ENCODE data around the gene CST7.

The CST7 gene

DNA sequence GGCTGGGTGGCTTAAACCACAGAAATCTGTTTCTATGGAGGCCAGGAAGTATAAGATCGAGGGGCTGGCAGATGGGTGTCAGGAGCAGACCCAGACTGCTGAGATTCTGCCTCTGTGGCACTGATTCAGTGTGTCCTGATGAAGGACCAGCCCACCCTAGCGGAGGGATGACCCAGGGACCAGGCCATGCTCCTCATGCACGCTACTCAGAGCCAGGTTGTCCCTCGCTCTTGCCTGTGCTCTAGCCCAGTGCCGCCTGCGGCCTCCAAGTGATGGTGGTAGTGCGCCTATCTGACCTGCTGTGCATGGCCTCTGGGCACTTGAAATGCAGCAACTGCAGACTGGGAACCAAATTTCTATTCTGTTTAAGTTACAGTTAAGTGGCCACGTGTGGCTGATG, 56.6 kb downstream of the CST7 start:
- Mint-ChIP-seq H3K27me3 (ENCODE audit: low read depth, poor library complexity) (peaks cover 28% of the 10 kb centered on the region), H3K36me3 (ENCODE audit: low read depth) (no peaks in the 10 kb centered on the region), H3K4me1 (no peaks in the 10 kb centered on the region), H3K4me3 (no peak overlapping the region), H3K27ac (no peak overlapping the region), H3K9me3 (peaks cover 7% of the 10 kb centered on the region)
- TF ChIP-seq, protein P1, sequence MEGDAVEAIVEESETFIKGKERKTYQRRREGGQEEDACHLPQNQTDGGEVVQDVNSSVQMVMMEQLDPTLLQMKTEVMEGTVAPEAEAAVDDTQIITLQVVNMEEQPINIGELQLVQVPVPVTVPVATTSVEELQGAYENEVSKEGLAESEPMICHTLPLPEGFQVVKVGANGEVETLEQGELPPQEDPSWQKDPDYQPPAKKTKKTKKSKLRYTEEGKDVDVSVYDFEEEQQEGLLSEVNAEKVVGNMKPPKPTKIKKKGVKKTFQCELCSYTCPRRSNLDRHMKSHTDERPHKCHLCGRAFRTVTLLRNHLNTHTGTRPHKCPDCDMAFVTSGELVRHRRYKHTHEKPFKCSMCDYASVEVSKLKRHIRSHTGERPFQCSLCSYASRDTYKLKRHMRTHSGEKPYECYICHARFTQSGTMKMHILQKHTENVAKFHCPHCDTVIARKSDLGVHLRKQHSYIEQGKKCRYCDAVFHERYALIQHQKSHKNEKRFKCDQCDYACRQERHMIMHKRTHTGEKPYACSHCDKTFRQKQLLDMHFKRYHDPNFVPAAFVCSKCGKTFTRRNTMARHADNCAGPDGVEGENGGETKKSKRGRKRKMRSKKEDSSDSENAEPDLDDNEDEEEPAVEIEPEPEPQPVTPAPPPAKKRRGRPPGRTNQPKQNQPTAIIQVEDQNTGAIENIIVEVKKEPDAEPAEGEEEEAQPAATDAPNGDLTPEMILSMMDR (IDR thresholded peaks at IDR 0.05) = no peak
- no peak for DNase-seq

DNA sequence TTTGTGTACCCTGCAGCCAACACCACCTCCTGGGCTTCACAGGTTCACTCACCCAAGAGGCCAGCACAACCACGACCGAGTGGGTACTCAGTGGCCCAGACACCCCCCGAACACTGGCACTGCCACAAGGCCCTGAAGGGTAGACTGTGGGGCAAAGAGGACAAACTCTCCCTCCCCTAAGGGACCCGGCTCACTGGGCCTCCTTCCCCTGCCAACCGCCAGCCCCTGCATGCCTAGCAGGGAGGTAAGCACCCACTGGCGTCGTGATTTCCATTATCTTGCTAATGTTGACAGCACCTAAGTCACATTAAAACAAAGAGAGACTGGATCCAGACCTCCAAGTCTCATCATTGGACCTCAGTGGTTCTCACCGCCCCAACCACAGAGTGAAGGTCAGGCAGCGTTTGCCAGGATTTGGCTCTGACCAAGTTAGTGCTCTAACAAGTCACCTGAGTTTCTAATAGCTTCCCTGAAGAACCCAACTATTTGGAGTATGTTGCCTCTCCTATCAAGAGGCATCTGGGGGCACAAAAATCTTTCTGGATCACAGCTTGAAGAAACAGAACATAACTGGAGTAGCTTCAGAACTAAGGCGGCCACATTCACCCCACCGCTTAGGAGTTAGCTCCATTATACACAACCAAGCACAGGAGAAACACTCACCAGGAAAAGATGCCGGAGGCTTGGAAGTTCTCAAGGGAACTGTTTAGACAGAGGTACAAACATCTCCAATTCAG, 57.5 kb downstream of the CST7 start:
- no peak overlapping the region for H3K27ac Mint-ChIP-seq
- H3K9me3 Mint-ChIP-seq = peaks cover 7% of the 10 kb centered on the region
- no peak overlapping the region for H3K4me3 Mint-ChIP-seq
- no peak for DNase-seq
- no peaks in the 10 kb centered on the region for H3K4me1 Mint-ChIP-seq
- TF ChIP-seq, protein P1 (IDR thresholded peaks at IDR 0.05) = no peak
- no peaks in the 10 kb centered on the region for H3K36me3 Mint-ChIP-seq (ENCODE audit: low read depth)
- H3K27me3 Mint-ChIP-seq (ENCODE audit: low read depth, poor library complexity) = peaks cover 28% of the 10 kb centered on the region

DNA sequence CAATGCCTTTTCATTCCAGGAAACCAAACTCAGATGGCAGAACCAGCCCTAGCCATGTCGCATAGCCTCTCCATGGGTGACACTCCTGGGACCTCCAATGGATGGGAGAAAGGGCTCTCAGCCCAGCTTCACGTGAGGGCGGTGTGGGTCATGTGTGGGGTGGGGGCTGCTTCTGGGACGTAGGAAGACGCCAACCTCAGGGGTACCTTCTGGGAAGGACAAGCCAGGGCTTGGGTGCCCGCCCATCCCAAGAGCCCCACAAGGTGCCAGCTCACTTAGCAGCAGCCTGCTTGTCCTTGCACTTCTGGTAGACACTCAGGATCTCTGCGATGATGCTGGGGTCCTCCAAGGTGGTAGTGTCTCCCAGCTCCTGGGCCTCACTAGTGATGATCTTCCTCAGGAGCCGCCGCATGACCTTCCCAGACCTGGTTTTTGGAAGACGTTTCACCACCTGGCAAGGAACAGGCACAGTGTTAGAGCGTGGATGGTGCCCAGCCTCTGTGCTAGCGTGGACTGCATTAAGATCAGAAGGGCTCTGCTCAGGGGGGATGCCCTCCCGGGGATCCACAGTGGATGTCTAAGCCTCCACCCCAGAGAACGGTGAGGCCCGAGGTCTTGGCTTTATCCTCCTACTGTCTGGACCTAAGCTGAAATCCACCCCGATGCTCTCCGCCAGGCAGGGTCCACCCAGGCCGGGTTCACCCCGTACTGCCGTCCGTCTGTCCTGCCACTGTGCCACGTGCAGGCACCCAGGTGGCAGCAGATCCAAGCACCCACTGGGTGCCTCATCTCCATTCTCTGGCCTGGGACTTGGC, 58.6 kb downstream of the CST7 start:
- TF ChIP-seq, protein P1 (IDR thresholded peaks at IDR 0.05) = no peak
- Mint-ChIP-seq H3K4me1 (no peaks in the 10 kb centered on the region), H3K27me3 (ENCODE audit: low read depth, poor library complexity) (peaks cover 25% of the 10 kb centered on the region), H3K9me3 (peaks cover 4% of the 10 kb centered on the region), H3K27ac (no peak overlapping the region), H3K4me3 (no peak overlapping the region), H3K36me3 (ENCODE audit: low read depth) (no peaks in the 10 kb centered on the region)
- DNase-seq = no peak

DNA sequence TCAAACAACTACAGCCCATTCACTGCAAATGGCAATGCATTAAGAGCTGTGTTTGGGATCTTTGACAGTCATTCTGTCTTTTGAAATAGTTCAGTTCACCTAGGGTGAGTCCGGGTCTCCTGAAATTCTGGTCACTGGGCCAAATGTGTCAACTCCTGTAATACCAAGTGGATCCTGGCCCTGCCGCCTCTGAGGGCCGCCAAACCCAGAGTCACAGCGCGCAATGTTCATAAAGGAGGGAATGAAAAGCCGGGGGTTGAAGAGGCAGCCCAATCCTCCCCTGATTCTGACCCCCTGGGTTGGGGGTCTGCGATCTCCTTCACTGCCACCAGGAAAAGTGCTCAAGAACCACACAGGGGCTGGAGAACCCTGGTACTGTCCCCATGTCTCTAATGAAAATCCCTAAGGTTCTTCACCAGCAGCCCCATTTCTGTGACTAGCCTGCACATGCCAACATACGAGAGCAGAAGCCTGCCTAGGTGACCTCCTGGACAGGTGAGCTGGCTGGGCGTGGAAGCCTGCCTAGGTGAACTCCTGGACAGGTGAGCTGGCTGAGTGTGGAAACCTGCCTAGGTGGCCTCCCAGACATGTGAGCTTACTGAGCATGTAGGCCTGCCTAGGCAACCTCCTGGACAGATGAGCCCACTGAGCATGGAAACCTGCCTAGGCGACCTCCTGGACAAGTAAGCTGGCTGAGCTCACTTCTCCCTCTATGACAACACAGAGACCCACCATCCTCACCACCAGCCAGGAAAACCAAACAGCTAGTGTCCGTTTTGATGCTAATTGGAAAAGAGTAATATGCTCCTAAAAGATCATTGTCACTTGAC, 59.5 kb downstream of the CST7 start:
- Mint-ChIP-seq H3K4me3 (no peak overlapping the region), H3K36me3 (ENCODE audit: low read depth) (no peaks in the 10 kb centered on the region), H3K9me3 (no peaks in the 10 kb centered on the region), H3K4me1 (no peaks in the 10 kb centered on the region), H3K27ac (no peak overlapping the region), H3K27me3 (ENCODE audit: low read depth, poor library complexity) (peaks cover 24% of the 10 kb centered on the region)
- no peak for DNase-seq
- TF ChIP-seq, protein P1 (IDR thresholded peaks at IDR 0.05) = no peak
